Ammon's horn (tissue), 1 donor: ENCODE results near the gene GARS1.
"Not testable (repeated sequence)": the region's sequence is repeated elsewhere in the genome, so short reads cannot be mapped to it uniquely, and the experiment has no call there.

Source experiments
- DNase-seq: peaks from one replicate; pipeline ENCODE4 v3.0.0-alpha.2; 2016; ENCODE audit warnings: low spot score

Gene GARS1

GRCh38 chr7:30572212-30572841 lies 22.4 kb upstream of the GARS1 start:
- DNase-seq = no peak

- DNase-seq = no peak
Measured at GRCh38 chr7:30575910-30576309, 18.8 kb upstream of the GARS1 start.

DNA sequence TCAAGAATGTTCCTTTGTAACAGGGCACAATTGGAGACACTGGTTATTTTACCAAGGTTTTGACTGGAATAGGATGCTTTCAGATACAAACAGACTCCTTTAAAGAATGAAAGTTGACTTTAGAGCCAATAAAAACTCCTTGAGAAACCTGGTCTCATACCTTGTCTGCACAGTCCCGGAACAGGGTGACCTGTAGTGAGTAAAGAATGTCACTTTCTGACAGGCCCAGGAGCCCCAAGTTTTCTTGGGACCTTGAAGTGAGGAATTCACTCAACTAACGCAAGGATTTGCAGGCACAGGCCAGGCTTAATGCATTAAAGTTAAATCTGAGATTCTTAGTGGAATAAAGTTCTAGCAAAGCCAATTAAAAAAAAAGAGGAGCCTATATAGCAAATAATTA lies 11.5 kb upstream of the GARS1 start:
- no peak for DNase-seq

- DNase-seq = no peak
Measured at GRCh38 chr7:30584415-30584814, 10.3 kb upstream of the GARS1 start.

DNA sequence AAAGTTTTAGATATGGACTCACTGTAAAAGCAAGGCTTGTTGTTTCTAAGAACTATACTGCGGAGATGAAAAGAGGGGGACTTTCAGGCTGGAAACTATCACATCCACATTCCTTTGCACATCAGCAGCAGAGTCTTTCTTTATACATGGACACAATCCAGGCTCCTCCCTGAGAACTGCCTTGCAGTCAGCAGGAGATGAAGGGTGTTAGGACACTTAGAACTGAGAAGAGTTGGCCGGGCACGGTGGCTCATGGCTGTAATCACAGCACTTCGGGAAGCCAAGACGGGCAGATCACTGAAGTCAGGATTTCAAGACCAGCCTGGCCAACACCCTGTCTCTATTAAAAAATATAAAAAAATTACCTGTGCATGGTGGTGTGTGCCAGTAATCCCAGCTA lies 9.7 kb upstream of the GARS1 start:
- no peak for DNase-seq

DNA sequence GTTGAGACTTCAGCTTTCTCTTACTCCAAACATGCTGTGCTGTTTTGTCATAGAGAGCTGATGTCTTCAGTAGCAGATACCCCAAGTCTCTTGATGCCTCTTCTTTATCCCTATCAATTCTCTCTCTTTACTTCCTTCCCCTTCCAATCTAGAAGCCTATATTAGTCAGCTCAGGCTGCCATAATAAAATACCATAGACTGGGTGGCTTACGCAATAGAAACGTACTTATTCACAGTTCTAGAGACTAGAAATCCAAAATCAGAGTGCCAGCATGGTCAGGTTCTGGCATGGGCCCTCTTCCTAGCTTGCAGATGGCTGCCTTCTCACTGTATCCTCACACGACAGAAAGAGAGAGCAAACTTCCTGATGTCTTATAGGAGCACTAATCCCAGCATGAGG lies 9.0 kb upstream of the GARS1 start:
- no peak for DNase-seq

- DNase-seq = not testable (repeated sequence)
Measured at GRCh38 chr7:30587547-30587946, 7.1 kb upstream of the GARS1 start.

DNA sequence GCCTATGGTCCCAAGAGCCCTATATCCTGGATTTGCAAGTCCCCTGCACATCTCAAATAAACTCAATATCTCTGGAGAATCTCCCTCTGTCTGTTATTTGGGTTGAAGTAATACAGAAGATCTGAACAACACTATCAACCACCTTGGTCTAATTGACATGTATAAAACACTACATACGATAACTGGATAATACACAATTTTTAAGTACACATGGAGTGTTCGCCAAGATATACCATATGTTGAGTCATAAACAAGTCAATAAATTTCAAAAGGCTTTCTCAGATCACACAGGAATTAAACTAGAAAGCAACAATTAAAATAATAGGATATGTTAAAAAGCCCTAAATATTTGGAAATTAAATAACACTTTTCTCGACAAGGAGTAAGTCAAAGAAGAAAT lies 5.6 kb upstream of the GARS1 start:
- no peak for DNase-seq

GRCh38 chr7:30594048-30594539 lies 584 bp upstream of the GARS1 start:
- DNase-seq = peak; percentile 38

GRCh38 chr7:30595436-30596013 lies 847 bp downstream of the GARS1 start:
- peak; percentile 2 for DNase-seq

- DNase-seq = peak; percentile 3
Measured at GRCh38 chr7:30596014-30596641, 1.4 kb downstream of the GARS1 start.

DNA sequence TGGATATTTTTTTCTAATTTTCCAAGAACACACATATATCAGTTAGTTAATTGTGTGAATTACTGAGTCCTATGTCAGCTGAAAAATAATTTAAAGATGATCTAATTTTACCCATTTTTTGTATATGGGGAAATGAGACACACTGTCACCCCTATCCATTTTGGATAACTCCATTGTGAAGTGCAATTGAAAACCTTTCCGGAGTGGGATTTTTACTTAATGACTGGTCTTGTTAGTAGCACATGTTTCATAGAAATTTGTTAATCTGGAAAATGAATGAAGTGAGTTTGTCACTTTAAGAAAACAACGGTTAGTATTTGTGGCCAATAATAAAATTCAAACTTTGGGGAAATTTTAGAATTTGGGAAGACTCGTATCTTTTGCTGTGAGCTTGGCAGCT lies 2.0 kb downstream of the GARS1 start:
- DNase-seq = no peak

DNA sequence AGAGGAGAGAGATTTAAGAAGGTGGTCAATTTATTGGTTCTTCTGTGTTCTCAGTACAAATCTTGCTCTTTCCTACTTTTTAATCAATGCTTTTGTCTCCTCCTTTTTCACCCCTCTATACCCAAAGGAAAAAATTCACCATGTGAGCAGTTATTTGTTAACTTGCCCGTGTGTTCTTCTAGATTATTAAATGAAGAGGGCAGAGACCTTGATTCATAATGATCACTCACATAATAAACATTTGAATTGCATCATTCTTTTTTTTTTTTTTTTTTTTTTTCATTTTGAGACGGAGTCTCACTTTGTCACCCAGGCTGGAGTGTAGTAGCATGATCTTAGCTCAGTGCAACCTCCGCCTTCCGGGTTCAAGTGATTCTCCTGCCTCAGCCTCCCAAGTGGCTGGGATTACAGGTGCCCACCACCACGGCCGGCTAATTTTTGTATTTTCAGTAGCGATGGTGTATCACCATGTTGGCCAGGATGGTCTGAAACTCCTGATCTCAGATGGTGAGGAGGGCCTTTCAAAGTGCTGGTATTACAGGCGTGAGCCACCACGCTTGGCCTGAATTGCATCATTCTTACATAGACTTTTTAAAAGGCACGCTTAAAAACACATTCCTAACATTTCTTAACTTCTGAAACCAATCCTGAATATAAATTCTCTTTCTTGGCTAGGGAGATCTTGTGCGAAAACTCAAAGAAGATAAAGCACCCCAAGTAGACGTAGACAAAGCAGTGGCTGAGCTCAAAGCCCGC lies 3.6 kb downstream of the GARS1 start:
- no peak for DNase-seq

- no peak for DNase-seq
Measured at GRCh38 chr7:30604901-30605300, 10.2 kb downstream of the GARS1 start.

- DNase-seq = no peak
Measured at GRCh38 chr7:30605832-30606231, 11.2 kb downstream of the GARS1 start.

GRCh38 chr7:30612658-30613265 lies 18.1 kb downstream of the GARS1 start:
- DNase-seq = no peak

DNA sequence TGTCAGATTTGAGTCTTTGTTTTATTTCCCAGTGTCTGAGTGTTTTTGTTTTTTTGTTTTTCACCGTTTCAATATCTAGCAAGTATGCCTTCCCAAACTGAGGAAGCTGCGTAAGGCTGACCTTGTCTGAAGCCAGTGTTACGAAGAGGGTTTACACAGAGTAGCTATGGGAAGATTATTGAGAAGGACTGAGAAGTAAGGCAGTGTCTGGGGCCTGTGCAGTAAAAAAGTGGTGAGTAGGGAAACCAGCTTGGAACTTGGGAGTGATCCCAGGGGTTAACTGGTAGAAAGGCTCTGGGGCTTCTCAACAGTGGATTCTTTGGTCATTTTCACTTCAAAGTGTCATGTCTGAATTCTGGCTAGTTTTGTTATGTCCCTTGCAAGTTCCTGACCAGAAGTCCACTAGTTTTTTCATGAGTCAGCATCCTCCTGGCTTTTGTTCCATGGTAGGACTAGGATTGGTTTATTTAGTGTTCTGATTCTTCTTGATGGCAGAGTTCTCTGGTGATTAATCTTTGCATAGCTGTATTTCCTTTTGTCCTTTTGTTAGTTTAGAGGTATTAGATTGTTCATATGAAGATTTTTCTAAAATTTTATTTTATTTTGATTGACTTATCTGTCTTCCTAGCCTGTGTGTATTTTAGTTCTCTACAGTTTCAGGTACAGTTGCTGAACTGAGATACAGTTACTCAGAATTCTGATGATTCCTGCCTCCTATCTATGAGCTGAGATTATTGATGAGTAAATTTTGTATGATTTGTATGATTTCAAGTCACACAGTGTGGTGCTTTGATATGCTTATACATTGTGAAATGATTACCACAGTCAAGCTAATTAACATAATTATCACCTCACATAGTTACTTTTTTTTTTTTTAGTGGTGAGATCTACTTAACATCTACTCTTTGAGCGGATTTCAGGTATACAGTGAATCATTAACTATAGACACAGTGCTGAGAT lies 19.0 kb downstream of the GARS1 start:
- DNase-seq = no peak

GRCh38 chr7:30616318-30616717 lies 21.6 kb downstream of the GARS1 start:
- DNase-seq = no peak

- no peak for DNase-seq
Measured at GRCh38 chr7:30617359-30617758, 22.7 kb downstream of the GARS1 start.

DNA sequence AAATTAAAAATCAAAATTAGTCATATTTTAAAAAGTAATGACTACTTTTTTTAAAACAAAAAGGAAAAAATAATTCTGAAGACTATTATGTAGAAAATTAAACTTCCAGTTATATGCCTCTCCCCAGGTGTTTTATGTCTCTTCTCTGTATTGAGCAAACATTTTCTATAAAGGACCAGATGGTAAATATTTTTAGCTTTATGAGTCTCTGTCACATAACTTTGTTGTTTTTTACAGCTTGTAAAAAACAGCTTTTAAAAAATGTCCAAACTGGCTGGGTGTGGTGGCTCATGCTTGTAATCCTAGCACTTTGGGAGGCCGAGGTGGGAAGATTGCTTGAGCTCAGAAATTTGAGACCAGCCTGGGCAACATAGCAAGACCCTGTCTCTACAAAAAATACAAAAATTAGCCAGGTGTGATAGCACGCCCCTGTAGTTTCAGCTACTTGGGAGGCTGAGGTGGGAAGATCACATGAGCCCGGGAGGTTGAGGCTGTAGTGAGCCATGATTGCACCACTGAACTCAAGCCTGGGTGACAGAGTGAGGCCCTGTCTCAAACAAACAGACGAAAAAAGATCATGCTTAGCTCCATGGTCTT lies 23.5 kb downstream of the GARS1 start:
- DNase-seq = no peak

DNA sequence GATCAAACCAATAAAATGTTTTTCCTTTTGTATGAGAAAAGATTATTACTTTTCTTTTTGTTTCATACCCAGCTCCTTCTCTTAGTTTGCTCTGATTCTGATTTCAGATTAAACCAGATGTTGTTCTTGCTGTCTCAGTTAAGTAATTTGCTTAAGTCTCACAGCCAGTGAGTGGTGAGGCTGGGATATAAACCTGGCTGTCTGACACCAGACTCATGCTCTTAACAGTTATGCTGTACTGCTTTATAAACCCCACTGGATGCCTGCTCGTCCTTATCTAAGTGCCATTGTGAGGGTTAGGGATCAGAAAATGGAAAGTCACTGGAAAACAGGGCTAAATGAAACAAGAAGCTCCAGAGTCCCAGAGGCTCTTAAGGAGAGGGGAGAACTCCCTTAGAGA lies 24.3 kb downstream of the GARS1 start:
- DNase-seq = no peak
